Measurements from ENCODE around the gene NTM. TPM values are rescaled to one million over a fixed set of nuclear protein-coding genes. Genes with fewer than 3 reads are reported as not detected.
"Not testable (repeated sequence)": the region's sequence is repeated elsewhere in the genome, so short reads cannot be mapped to it uniquely, and the experiment has no call there.

The NTM gene
- total and polyA plus RNA-seq, 12 donors, result 0.26 to 11.5 (median 4.0) TPM

GRCh38 chr11:131678658-131679340 is 308.4 kb downstream of the NTM start:
- intact Hi-C loops (cut with DNase I), result loop anchor here in 1 of 2 donors (10.0 kb wide), 1 partner anchor 614 kb away; no protein-coding TSS in a partner anchor
- no peak for TF ChIP-seq POLR2A (IDR thresholded peaks at IDR 0.05)
- TF ChIP-seq CTCF (IDR thresholded peaks at IDR 0.05), result no peak
- DNase-seq, result no peak
- WGBS, 4 donors, result 78 to 85% (median 82%) methylated on average over 13 of the region's 13 CpGs
- no peak overlapping the region for H3K4me3 ChIP-seq
- H3K4me1 ChIP-seq (replicated peaks in 1 of 2), result no peaks in the 10 kb centered on the region
- H3K36me3 ChIP-seq (replicated peaks in 1 of 2), result no peaks in the 10 kb centered on the region
- H3K9me3 ChIP-seq (replicated peaks in 1 of 3), result no peaks in the 10 kb centered on the region
- peaks cover 8% of the 10 kb centered on the region for H3K27me3 ChIP-seq
- H3K27ac ChIP-seq, result no peak overlapping the region

- H3K4me3 ChIP-seq; H3K27me3 ChIP-seq; H3K27ac ChIP-seq; H3K9me3 ChIP-seq (replicated peaks in 1 of 3); intact Hi-C loops (cut with DNase I); H3K4me1 ChIP-seq (replicated peaks in 1 of 2); H3K36me3 ChIP-seq (replicated peaks in 1 of 2): not testable (repeated sequence)
- DNase-seq, result peak in 1 of 7 donors; percentile 11
- WGBS, 4 donors, result 56 to 67% (median 61%) methylated on average over 1 of the region's 1 CpG
Measured at GRCh38 chr11:131680448-131680847, 310.0 kb downstream of the NTM start.

- Histone ChIP-seq H3K4me3 (no peak overlapping the region), H3K27me3 (peaks cover 8% of the 10 kb centered on the region), H3K9me3 (replicated peaks in 1 of 3) (no peaks in the 10 kb centered on the region), H3K36me3 (replicated peaks in 1 of 2) (no peaks in the 10 kb centered on the region), H3K27ac (no peak overlapping the region), H3K4me1 (replicated peaks in 1 of 2) (no peaks in the 10 kb centered on the region)
- TF ChIP-seq CTCF (IDR thresholded peaks at IDR 0.05) (no peak), POLR2A (IDR thresholded peaks at IDR 0.05) (no peak)
- 62 to 73% (median 66%) methylated on average over 6 to 9 of the region's 9 CpGs for whole genome bisulfite sequencing, 4 donors
- intact Hi-C loops (cut with DNase I), result no loop called here
- DNase-seq, result peak in 1 of 7 donors; percentile 13
Measured at GRCh38 chr11:131681920-131682319, 311.5 kb downstream of the NTM start.

GRCh38 chr11:131682373-131683015 is 312.1 kb downstream of the NTM start:
- peaks cover 8% of the 10 kb centered on the region for H3K27me3 ChIP-seq
- intact Hi-C loops (cut with DNase I), result no loop called here
- 82 to 86% (median 83%) methylated on average over 19 to 22 of the region's 22 CpGs for WGBS, 4 donors
- H3K4me3 ChIP-seq, result no peak overlapping the region
- H3K9me3 ChIP-seq (replicated peaks in 1 of 3), result no peaks in the 10 kb centered on the region
- H3K27ac ChIP-seq, result no peak overlapping the region
- no peaks in the 10 kb centered on the region for H3K36me3 ChIP-seq (replicated peaks in 1 of 2)
- no peaks in the 10 kb centered on the region for H3K4me1 ChIP-seq (replicated peaks in 1 of 2)
- peak in 1 of 7 donors; percentile 24 for DNase-seq
- TF ChIP-seq POLR2A (IDR thresholded peaks at IDR 0.05), result no peak
- TF ChIP-seq CTCF (IDR thresholded peaks at IDR 0.05), result no peak

Data from adrenal gland (tissue), 12 donors.